ENCODE data around the gene MTCL3.

GRCh38 chr6:127533011-127533410 lies 13.9 kb upstream of the MTCL3 start:
- TF ChIP-seq, protein P1, sequence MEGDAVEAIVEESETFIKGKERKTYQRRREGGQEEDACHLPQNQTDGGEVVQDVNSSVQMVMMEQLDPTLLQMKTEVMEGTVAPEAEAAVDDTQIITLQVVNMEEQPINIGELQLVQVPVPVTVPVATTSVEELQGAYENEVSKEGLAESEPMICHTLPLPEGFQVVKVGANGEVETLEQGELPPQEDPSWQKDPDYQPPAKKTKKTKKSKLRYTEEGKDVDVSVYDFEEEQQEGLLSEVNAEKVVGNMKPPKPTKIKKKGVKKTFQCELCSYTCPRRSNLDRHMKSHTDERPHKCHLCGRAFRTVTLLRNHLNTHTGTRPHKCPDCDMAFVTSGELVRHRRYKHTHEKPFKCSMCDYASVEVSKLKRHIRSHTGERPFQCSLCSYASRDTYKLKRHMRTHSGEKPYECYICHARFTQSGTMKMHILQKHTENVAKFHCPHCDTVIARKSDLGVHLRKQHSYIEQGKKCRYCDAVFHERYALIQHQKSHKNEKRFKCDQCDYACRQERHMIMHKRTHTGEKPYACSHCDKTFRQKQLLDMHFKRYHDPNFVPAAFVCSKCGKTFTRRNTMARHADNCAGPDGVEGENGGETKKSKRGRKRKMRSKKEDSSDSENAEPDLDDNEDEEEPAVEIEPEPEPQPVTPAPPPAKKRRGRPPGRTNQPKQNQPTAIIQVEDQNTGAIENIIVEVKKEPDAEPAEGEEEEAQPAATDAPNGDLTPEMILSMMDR (IDR thresholded peaks at IDR 0.05; ENCODE audit: low read depth, low read length, poor library complexity, severe bottlenecking) = no peak
- TF ChIP-seq EZH2phosphoT487 (IDR thresholded peaks at IDR 0.05; ENCODE audit: borderline replicate concordance, low read length) = no peak

Measured in DOHH2 (cell line).